Measurements from ENCODE around the gene ANKRD11. TPM values are rescaled to one million over a fixed set of nuclear protein-coding genes. Genes with fewer than 3 reads are reported as not detected.

Gene ANKRD11
- total and polyA plus RNA-seq, 2 donors (not counting 3 experiments of a cell fraction or from before 2014, with no cell fraction given) = 55.8 to 191 TPM

DNA sequence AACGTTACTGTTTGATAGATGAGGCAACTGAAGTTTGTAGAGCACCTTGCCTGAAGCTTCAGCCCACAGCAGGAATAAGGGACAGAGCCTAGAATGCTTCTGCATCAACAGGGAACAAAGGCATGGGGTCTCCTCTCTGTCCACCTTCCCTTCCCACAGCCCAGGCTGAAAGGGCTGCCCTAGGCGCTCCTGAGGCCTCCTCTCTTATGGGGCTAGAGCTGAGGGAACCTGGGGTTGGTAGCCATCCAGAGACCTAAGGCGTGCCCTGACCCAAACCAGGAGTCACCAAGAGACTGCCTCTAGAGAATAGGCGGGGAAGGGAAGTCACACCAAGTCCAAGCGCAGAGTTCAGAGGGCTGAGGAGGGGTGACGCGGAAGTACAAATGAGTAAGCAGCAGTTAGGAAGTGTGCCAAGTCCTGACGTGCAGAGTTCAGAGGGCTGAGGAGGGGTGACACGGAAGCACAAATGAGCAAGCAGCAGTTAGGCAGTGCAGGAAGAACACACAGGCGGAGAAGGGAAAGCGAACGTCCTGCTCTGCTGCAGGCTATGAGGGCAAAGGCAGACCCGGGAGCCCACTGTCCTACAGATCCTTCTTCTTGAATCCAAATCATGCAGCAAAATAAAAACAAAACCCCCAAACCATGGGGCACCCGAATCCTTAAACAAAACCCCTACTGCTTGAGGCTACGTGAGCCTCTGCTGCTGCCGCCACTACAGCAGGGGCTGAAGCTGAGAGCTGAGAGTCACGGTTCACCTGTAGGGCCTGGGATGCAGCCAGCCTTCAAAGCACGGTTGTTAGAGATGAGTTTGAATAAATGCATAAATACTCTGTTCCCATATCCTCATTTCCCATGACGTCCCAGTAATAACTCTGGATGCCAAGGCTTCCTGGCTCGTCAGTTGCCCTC is 15.1 kb upstream of the ANKRD11 start:
- Histone ChIP-seq H3K9me3 (replicated peaks; ENCODE audit: control insufficient read depth, insufficient read depth, low read length) (no peaks in the 10 kb centered on the region), H3K9ac (replicated peaks; ENCODE audit: extremely low read depth, insufficient read depth, low read length) (peak overlapping the region; percentile 40), H4K20me1 (replicated peaks; ENCODE audit: control insufficient read depth, extremely low read depth, insufficient read depth, low read length) (no peaks in the 10 kb centered on the region), H2AFZ (ENCODE audit: low read depth, low read length) (peak overlapping the region; percentile 32), H3K4me1 (ENCODE audit: control insufficient read depth, extremely low read depth, insufficient read depth, low read length) (peaks cover 35% of the 10 kb centered on the region), H3K9me1 (replicated peaks; ENCODE audit: control insufficient read depth, extremely low read depth, insufficient read depth, low read length) (no peaks in the 10 kb centered on the region), H3K36me3 (ENCODE audit: control insufficient read depth in 2 of 2, extremely low read depth in 1 of 2, insufficient read depth in 2 of 2, low read length in 2 of 2) (peaks cover 0 to under 1% of the 10 kb centered on the region in 2 experiments), H3K27ac (ENCODE audit: insufficient read depth, low read depth, low read length) (peak overlapping the region; percentile 85), H3K79me2 (ENCODE audit: control insufficient read depth, insufficient read depth, low read length) (peaks cover 29% of the 10 kb centered on the region), H3K27me3 (ENCODE audit: control insufficient read depth in 2 of 2, insufficient read depth in 2 of 2, low read length in 2 of 2) (no peaks in the 10 kb centered on the region), H3K4me2 (ENCODE audit: insufficient read depth, low read length) (peak overlapping the region; percentile 49), H3K4me3 (replicated peaks in 1 of 3; ENCODE audit: insufficient read depth in 1 of 3, low read depth in 1 of 3, low read length in 3 of 3) (peak overlapping the region in 1 of 3 experiments; percentile 0)
- TF ChIP-seq POLR2A (IDR thresholded peaks at IDR 0.05; ENCODE audit: low read depth, low read length) (peak; percentile 48), EZH2 (IDR thresholded peaks at IDR 0.05; ENCODE audit: borderline replicate concordance, low read depth, low read length, severe bottlenecking) (no peak), MAX (IDR thresholded peaks at IDR 0.05; ENCODE audit: insufficient read depth, insufficient read length) (peak; percentile 6), MYC (IDR thresholded peaks at IDR 0.05; ENCODE audit: low read depth, low read length) (peak; percentile 67), JUN (IDR thresholded peaks at IDR 0.05; ENCODE audit: borderline replicate concordance, insufficient read depth, insufficient read length, low read depth) (peak; percentile 74), GATA2 (IDR thresholded peaks at IDR 0.05; ENCODE audit: insufficient read depth, insufficient read length, low read depth, low read length) (no peak), FOS (IDR thresholded peaks at IDR 0.05; ENCODE audit: borderline replicate concordance, insufficient read depth, low read length) (peak; percentile 91), POLR2AphosphoS5 (IDR thresholded peaks at IDR 0.05; ENCODE audit: insufficient read depth, low read depth, low read length) (peak; percentile 92)
- DNase-seq (ENCODE audit: low read depth, low spot score) (peak; percentile 91), FAIRE-seq (peak; percentile 99)
- no TSS peak for BruUV-seq (replicated peaks)
- POLR2A ChIA-PET = interaction anchor here (0.6 kb wide), 1 partner anchor 59 kb away, joined by 3 read pairs; no protein-coding TSS in a partner anchor
- CTCF ChIA-PET = interaction anchor here (0.9 kb wide), 1 partner anchor 16 kb away, joined by 3 read pairs; no protein-coding TSS in a partner anchor
- intact Hi-C loops (cut with micrococcal nuclease) (loop anchor here (1.0 to 5.0 kb wide), 2 partner anchors 15 to 93 kb away; partner anchors contain the start of gene ANKRD11), dilution Hi-C loops (cut with MboI; ENCODE audit: extremely low pct_ligation_motif_present, low sequenced_read_pairs) (no loop called here)
